Medulla oblongata (tissue), 1 donor: Measurements from ENCODE around the gene GMEB1.
"Not testable (repeated sequence)": the region's sequence is repeated elsewhere in the genome, so short reads cannot be mapped to it uniquely, and the experiment has no call there.

Experiments used
- DNase-seq: peaks from one replicate; pipeline ENCODE4 v3.0.0-alpha.2; 2015; ENCODE audit errors: extremely low spot score

GMEB1 gene

GRCh38 chr1:28671254-28671780 lies 2.7 kb downstream of the GMEB1 start:
- DNase-seq: no peak

GRCh38 chr1:28672971-28673370 lies 4.4 kb downstream of the GMEB1 start:
- not testable (repeated sequence) for DNase-seq

- no peak for DNase-seq
Observed at GRCh38 chr1:28675924-28676257, 7.3 kb downstream of the GMEB1 start.

- no peak for DNase-seq
Observed at GRCh38 chr1:28680151-28680550, 11.6 kb downstream of the GMEB1 start.

- DNase-seq: no peak
Observed at GRCh38 chr1:28682840-28683239, 14.3 kb downstream of the GMEB1 start.

GRCh38 chr1:28684937-28685336 lies 16.4 kb downstream of the GMEB1 start:
- no peak for DNase-seq

GRCh38 chr1:28691627-28692026 lies 23.0 kb downstream of the GMEB1 start:
- not testable (repeated sequence) for DNase-seq

GRCh38 chr1:28703629-28704028 lies 35.0 kb downstream of the GMEB1 start:
- no peak for DNase-seq

GRCh38 chr1:28716336-28716735 lies 47.8 kb downstream of the GMEB1 start:
- DNase-seq: no peak

- no peak for DNase-seq
Observed at GRCh38 chr1:28718166-28718565, 49.6 kb downstream of the GMEB1 start.

GRCh38 chr1:28718586-28719331 lies 50.2 kb downstream of the GMEB1 start:
- no peak for DNase-seq

- no peak for DNase-seq
Observed at GRCh38 chr1:28719332-28719619, 50.7 kb downstream of the GMEB1 start.

- DNase-seq: no peak
Observed at GRCh38 chr1:28720376-28720775, 51.8 kb downstream of the GMEB1 start.

- not testable (repeated sequence) for DNase-seq
Observed at GRCh38 chr1:28721927-28722326, 53.3 kb downstream of the GMEB1 start.

- DNase-seq: not testable (repeated sequence)
Observed at GRCh38 chr1:28725365-28725764, 56.8 kb downstream of the GMEB1 start.

- DNase-seq: no peak
Observed at GRCh38 chr1:28735961-28736449, 67.4 kb downstream of the GMEB1 start.

- peak; percentile 96 for DNase-seq
Observed at GRCh38 chr1:28736450-28737306, 68.1 kb downstream of the GMEB1 start, which contains the start of gene YTHDF2. Gene YTHDF2 (plus strand): TSS chr1:28736940. CDS start chr1:28737121, 181 bp downstream.

- peak; percentile 56 for DNase-seq
Observed at GRCh38 chr1:28737307-28738132, 68.9 kb downstream of the GMEB1 start.

- DNase-seq: no peak
Observed at GRCh38 chr1:28740118-28740517, 71.5 kb downstream of the GMEB1 start.

GRCh38 chr1:28744184-28744583 lies 75.6 kb downstream of the GMEB1 start:
- DNase-seq: no peak

- DNase-seq: no peak
Observed at GRCh38 chr1:28745653-28746173, 77.1 kb downstream of the GMEB1 start.

- DNase-seq: no peak
Observed at GRCh38 chr1:28750330-28750729, 81.7 kb downstream of the GMEB1 start.
